COR-L47 (cell line): ENCODE measurements around the gene ATP5MC3.
"Not testable (repeated sequence)": the region's sequence is repeated elsewhere in the genome, so short reads cannot be mapped to it uniquely, and the experiment has no call there.

Source experiments
- DNase-seq: peaks from one replicate; lab custom pipeline; 2025; lab: John Stamatoyannopoulos, UW

The ATP5MC3 gene

DNA sequence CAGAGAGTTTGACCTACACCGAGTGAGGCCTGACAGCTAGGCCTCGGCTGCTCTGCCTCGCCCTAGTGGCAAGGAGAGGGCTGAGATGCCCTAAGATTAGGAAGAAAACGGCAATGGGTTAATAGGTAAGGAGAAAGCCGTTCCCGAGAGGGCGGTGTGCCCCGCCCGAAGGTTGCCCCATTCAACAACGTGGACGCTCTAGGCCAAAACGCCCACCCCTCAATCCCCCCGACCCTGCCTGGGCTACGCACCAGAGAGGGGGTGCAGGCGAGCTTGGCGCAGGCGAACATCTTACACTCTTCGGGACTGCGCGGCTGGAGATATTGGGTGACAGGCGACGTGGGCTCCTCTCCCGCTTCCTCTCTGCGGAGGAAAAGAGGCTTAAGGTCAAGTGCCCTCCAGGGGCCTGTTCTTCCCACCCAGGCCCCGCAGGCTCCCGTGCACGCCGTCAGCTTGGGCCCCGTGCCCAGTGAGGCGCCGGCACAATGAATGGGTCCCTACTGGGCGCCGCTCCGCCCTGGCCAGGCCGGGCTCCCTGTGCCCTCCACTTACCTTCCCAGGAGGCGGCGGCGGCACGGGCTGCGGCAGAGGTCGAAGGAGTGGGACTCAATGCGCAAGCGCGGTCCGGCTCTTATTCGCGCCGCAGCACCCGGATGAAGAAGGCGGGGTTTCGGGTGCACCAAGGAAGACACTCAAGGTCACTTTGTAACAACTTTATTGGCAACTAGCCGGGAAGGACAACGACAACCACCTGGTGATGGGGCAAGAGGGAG, at the start of gene ATP5MC3:
Gene ATP5MC3, minus strand, starts transcription at position 607 of the 773 bp plus-strand sequence. Its CDS starts 317 bp downstream, at position 290.
- peak; percentile 97 for DNase-seq

GRCh38 chr2:175228601-175229000, 47.1 kb upstream of the ATP5MC3 start:
- not testable (repeated sequence) for DNase-seq

- no peak for DNase-seq
These were observed 46.7 kb upstream of the ATP5MC3 start for GRCh38 chr2:175228179-175228578.

DNA sequence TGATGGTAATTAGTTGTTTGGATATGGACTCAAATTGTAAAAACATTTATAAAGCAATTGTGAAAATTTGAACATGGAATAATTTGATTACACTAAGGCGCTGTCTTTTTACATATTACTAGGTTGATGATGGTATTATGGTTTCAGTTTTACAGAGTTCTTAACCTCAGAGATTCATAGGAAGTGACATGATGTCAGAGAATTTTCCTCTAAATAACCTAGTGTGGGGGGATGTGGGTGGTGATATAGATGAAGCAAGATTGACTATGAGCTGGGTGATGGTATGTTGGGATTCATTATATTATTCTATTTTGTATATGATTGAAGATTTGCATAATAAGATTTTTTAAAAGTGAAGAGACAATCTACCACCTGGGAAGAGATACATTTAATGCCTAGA, 45.9 kb upstream of the ATP5MC3 start:
- no peak for DNase-seq

- no peak for DNase-seq
These were observed 38.6 kb upstream of the ATP5MC3 start for GRCh38 chr2:175220075-175220474.

- DNase-seq = no peak
These were observed 37.0 kb upstream of the ATP5MC3 start for GRCh38 chr2:175218551-175218950.

DNA sequence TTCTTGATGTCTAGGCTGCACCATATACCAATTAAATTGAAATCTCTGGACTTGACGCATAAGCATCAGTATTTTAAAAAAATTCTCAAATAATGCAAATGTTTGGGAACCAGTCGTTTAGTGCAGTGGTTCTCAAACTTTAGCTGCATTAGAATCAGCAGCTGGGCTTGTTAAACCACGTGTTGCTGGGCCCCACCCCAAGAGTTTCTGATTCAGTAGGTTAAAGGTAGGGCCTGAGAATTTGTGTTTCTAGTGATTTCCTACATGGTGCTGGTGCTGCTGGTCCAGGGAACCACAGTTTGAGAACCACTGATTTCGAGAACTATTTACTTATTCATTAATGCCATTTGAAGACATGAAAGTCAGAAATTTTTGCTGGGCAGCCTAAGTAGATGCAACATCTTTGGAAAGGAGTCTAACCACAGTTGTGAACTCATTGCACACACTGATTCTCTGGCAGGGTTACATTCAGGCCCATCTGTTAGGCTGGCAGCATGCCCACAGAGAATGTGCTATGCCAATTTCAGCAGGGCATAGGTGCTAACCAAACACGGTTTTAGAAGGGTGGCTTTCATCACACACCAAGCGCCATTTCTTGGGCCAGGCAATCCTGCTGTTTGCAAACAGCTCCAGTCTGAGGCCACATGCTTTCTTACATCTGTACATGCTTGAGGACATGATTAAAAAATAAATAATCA, 26.4 kb upstream of the ATP5MC3 start:
- DNase-seq = peak; percentile 87

DNA sequence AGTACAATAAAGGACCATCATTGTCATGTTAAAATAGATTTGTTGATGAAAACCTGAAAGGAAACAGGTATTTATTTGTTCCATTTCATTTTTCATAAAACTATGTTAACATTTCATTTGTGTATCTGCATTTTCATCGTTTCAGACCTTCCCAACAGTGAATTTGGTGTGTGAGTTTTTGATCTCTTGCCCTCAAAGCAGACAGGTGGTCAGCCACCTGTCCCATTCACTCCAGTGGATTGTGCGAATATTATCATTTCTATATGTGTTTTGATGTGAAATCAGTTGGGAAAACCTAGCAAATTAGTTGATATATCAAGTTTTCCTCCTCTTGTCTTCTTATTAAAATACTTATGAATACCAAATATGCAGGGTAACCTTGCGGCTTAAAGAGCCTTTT, 25.4 kb upstream of the ATP5MC3 start:
- no peak for DNase-seq

DNA sequence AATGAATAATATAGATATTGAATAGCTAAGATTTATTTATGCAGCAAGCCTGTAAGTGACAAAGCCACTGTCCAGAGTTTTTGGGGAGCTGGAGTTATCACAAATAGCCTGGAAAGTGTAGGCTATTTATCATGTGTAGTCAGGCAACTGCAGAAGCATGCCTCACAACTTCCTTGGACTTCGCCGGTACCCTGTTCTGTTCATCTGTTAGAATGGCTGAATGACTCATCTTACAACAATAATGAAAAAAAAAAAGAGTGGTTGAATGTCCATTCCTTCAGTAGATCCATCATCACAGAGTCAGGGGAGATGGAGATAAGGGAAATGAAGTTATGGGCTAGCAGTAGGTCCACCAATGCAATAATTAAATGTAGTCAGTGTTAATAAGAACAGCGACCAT, 24.0 kb upstream of the ATP5MC3 start:
- DNase-seq = no peak

DNA sequence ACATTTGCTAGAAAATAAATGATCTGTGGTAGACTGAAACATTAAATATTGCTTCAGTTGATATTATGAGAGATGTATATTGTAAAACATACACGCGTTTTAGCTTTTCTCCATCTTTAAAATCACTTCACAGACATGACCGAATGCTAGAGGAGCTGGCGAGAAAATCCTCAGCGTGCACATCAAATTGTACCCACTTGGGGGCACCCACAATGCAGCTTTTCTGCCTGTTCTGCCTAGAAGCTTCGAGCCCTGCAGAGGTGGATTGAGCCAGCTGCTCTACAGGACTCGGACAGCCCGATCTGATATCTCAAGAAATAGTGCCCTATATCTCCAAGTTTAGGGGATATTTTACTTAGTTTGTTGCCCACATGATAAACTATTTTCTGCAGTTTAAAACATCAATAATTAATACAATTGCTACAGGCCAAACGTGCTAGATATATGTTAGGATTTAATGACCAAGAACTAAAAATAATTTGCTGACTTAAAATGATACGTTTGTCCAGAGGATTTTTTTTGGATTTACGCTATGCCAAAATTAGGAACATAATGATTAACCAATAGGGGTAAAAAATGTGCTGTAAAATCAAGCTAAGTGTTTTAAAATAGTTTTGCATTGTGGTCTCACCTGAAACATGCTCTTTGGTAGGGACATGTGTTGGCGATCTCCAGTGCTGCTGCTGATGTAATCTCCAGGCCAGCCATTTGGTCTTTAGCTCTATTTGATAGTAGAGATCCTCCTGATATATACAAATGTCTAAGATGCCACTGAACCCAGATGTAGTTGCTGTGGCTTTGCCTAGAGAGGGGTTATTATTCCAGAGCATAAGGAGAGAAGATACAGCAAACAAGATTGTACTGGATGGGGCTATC, 22.3 kb upstream of the ATP5MC3 start:
- DNase-seq = peak; percentile 71

DNA sequence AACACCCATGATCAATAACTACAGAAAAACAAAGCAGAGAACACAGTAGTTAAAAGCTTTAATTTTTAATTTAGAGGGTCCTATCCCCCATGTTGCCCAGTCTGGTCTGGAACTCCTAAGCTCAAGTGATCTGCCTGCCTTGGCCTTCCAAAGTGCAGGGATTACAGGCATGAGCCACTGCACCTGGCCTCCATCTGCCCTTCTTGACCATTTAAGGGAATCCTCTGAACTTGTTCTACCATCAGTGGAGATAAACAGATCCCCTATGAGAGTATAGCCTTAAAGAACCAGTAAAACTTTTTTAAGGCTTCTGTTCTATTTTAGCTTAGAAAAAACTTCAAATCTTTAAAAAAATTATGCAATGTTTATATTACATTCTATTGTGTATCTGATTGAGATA, 13.5 kb upstream of the ATP5MC3 start:
- DNase-seq = no peak

DNA sequence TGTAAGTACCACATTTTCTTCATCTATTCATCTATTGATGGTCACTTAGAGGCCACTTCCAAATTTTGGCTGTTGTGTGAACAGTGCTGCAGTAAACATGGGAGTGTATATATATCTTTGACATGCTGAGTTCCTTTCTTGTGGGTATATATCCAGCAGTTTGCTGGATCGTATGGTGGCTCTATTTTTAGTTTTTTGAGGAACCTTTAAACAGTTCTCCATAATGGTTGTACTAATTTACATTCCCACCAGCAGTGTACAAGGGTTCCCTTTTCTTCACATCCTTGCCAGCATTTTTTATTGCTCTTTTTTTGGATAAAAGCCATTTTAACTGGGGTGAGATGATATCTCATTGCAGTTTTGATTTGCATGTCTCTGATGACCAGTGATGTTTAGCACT, 7.3 kb upstream of the ATP5MC3 start:
- no peak for DNase-seq

DNA sequence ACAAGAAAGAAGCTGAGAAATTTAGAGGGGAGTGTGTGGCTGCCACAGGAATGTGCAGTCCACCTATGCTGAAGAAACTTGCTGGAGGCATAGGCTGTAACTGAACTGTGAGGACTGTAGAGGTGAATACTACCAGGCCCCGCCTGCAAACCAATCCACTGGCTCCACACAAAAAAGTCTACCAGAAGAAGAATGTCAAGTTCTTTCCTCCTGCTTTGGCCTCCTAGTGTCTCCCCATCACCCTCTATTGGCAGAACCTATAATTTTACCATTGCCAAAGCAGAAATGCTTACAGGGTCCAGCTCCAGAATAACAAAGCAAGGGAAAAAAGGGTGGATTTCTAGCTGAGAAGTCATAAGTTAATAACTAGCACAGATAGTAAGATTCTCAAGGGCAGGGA, 5.9 kb upstream of the ATP5MC3 start:
- DNase-seq = no peak

- DNase-seq = no peak
These were observed 2.2 kb upstream of the ATP5MC3 start for GRCh38 chr2:175183674-175184073.

- DNase-seq = no peak
These were observed 383 bp upstream of the ATP5MC3 start for GRCh38 chr2:175181877-175182308.

DNA sequence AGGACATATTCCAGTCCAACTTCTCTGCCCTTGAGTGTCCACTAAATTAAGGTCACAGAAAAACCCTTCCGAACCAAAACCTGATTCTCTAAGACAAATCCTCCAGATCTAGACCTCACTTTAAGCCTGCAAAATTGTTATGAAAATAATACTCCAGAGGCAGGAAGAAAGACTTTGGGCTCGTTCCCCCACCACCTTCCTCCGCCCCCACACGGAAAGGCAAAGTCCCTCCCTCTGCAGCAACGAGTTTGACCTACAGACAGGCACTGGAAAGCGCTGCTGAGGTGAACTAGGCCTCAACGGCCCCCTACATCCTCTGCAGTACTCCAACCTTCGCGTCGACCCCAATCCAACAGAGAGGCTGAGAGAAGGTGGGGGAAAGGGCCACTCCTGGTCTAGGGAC, 808 bp downstream of the ATP5MC3 start:
- peak; percentile 14 for DNase-seq

- no peak for DNase-seq
These were observed 4.9 kb downstream of the ATP5MC3 start for GRCh38 chr2:175176624-175177023.

DNA sequence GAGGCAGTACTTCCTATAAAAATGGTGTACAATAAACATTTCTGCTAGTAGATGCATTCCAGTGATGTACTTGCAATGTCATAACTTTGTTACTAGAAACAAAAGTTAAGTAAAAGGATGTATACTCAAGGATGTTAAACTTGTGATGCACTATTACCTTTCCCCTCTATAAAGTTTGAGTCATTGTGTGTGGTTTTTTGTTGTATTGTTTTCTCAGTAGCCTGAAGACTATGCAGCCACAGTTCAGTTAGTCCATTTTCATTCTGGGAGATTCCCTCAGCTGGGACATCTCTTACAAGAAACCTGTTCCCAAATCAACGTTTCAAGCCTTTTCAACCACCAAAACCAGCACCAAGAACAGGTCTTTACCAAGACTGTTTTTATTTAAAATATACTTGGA, 5.6 kb downstream of the ATP5MC3 start:
- no peak for DNase-seq

- DNase-seq = no peak
These were observed 6.2 kb downstream of the ATP5MC3 start for GRCh38 chr2:175175320-175175719.

DNA sequence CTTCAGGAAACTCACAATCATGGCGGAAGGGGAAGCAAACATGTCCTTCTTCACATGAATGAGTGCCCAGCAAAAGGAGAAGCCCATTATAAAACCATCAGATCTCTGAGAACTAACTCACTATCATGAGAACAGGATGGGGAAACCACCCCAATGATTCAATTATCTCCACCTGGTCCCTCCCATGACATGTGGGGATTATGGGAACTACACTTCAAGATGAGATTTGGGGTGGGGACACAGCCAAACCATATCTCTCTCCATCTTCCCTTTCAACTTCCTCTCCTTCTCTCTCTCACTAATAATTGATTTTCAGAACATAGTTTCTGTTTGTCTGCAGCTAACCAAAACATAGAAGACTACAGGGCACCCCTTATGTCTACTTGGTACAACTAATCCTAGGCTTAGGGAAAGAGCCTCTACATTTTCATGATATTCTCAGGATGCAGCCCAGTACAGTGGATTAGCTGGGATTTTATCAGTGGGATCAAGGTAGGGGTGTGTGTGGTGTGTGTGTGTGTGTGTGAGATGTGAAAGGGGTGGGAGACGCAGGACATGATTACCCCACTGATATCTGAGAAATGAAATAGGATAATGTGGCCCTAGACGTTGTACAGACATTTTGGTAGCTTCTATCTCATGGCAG, 10.7 kb downstream of the ATP5MC3 start:
- DNase-seq = no peak

GRCh38 chr2:175169191-175169590, 12.3 kb downstream of the ATP5MC3 start:
- DNase-seq = no peak

DNA sequence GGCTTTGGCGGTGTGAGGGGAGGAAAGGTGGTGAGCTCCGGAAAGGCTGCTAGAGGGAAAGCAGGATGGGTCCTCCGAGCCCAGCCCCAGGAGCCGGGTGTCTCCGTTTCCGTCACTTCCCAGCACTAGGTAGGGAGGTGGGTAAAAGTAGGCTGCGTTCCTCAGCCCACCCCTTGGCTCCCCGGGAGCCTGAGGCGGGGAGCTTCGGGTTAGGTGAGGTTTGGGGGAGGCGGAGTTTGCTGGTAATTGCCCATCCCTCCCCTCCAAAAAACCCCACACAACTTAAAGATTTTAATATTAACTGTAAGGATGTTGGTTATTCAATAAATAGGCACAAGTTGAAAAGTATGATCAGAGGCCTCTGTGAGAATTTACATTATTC, 13.0 kb downstream of the ATP5MC3 start:
- no peak for DNase-seq
